ENCODE results near the gene ABTB2. TPM values are rescaled to one million over a fixed set of nuclear protein-coding genes. Genes with fewer than 3 reads are reported as not detected.

Gene ABTB2
- total and polyA plus RNA-seq, 7 donors: 1.3 to 12.9 (median 2.5) TPM

- H3K4me3 ChIP-seq: no peak overlapping the region
- H3K27me3 ChIP-seq: no peaks in the 10 kb centered on the region
- DNase-seq: no peak
- intact Hi-C loops (cut with DNase I): no loop called here
- TF ChIP-seq EP300 (IDR thresholded peaks at IDR 0.05): no peak
- TF ChIP-seq POLR2AphosphoS5 (IDR thresholded peaks at IDR 0.05): no peak
- TF ChIP-seq POLR2A (IDR thresholded peaks at IDR 0.05): no peak
- TF ChIP-seq CTCF (IDR thresholded peaks at IDR 0.05): no peak
- H3K27ac ChIP-seq: no peak overlapping the region
- H3K36me3 ChIP-seq: peaks cover 0 to 54% (median 9%) of the 10 kb centered on the region in 4 donors
- no peaks in the 10 kb centered on the region for H3K9me3 ChIP-seq
- H3K4me1 ChIP-seq: peaks cover 0 to 24% (median 23%) of the 10 kb centered on the region in 4 donors
- WGBS, 2 donors: 89 to 90% methylated on average over 18 of the region's 18 CpGs
Observed at GRCh38 chr11:34151916-34152845, 205.6 kb downstream of the ABTB2 start.

GRCh38 chr11:34151166-34151565, 206.6 kb downstream of the ABTB2 start:
- TF ChIP-seq POLR2A (IDR thresholded peaks at IDR 0.05) (no peak), EP300 (IDR thresholded peaks at IDR 0.05) (no peak), POLR2AphosphoS5 (IDR thresholded peaks at IDR 0.05) (no peak), CTCF (IDR thresholded peaks at IDR 0.05) (no peak)
- Histone ChIP-seq H3K27me3 (no peaks in the 10 kb centered on the region), H3K9me3 (no peaks in the 10 kb centered on the region), H3K4me3 (no peak overlapping the region), H3K4me1 (peaks cover 0 to 22% (median 20%) of the 10 kb centered on the region in 4 donors), H3K36me3 (peaks cover 6 to 65% (median 18%) of the 10 kb centered on the region in 4 donors), H3K27ac (no peak overlapping the region)
- 93 to 97% methylated on average over 5 of the region's 5 CpGs for WGBS, 2 donors
- intact Hi-C loops (cut with DNase I): no loop called here
- peak; percentile 10 for DNase-seq

GRCh38 chr11:34150494-34151151, 207.2 kb downstream of the ABTB2 start:
- no peak for TF ChIP-seq POLR2AphosphoS5 (IDR thresholded peaks at IDR 0.05)
- no peak for TF ChIP-seq CTCF (IDR thresholded peaks at IDR 0.05)
- no peak for TF ChIP-seq EP300 (IDR thresholded peaks at IDR 0.05)
- TF ChIP-seq POLR2A (IDR thresholded peaks at IDR 0.05): no peak
- H3K36me3 ChIP-seq: peaks cover 6 to 70% (median 24%) of the 10 kb centered on the region in 4 donors
- H3K27ac ChIP-seq: no peak overlapping the region
- intact Hi-C loops (cut with DNase I): no loop called here
- DNase-seq: peak; percentile 46
- peaks cover 0 to 17% (median 15%) of the 10 kb centered on the region in 4 donors for H3K4me1 ChIP-seq
- no peak overlapping the region for H3K4me3 ChIP-seq
- 71 to 77% methylated on average over 6 of the region's 6 CpGs for WGBS, 2 donors
- no peaks in the 10 kb centered on the region for H3K27me3 ChIP-seq
- no peaks in the 10 kb centered on the region for H3K9me3 ChIP-seq

GRCh38 chr11:34149786-34150185, 208.0 kb downstream of the ABTB2 start:
- TF ChIP-seq POLR2AphosphoS5 (IDR thresholded peaks at IDR 0.05): no peak
- TF ChIP-seq CTCF (IDR thresholded peaks at IDR 0.05): peak in 1 of 4 experiments; percentile 28
- TF ChIP-seq POLR2A (IDR thresholded peaks at IDR 0.05): no peak
- TF ChIP-seq EP300 (IDR thresholded peaks at IDR 0.05): no peak
- 89 to 90% methylated on average over 13 of the region's 13 CpGs for WGBS, 2 donors
- peaks cover 12 to 78% (median 29%) of the 10 kb centered on the region in 4 donors for H3K36me3 ChIP-seq

More at GRCh38 chr11:34149786-34150185, 208.0 kb downstream of the ABTB2 start:
- Histone ChIP-seq H3K27me3 (no peaks in the 10 kb centered on the region), H3K27ac (no peak overlapping the region), H3K4me1 (peaks cover 0 to 8% (median 6%) of the 10 kb centered on the region in 4 donors), H3K9me3 (no peaks in the 10 kb centered on the region), H3K4me3 (no peak overlapping the region)
- DNase-seq: no peak
- intact Hi-C loops (cut with DNase I): no loop called here
